K562 (cell line): ENCODE results near the gene MRPL38. TPM values are rescaled to one million over a fixed set of nuclear protein-coding genes. Genes with fewer than 3 reads are reported as not detected.

Experiments
- BRD9 ChIP-seq: fragments of 450-650 bp; IDR thresholded peaks from 2 replicates; pipeline ENCODE4 v1.6.1; 2018; ENCODE audit warnings: low read depth; ENCODE audit not compliant: partially characterized antibody
- CREB1 ChIP-seq, 2 experiments: sonication (generic) in 1 of 2; formaldehyde crosslinking in 1 of 2; IDR thresholded peaks; 2 replicates each; pipeline versions ENCODE4 v1.6.1 to v1.8.0; 2012 to 2022; ENCODE audit warnings: inconsistent platforms in 1 of 2, mild to moderate bottlenecking in 1 of 2, missing genetic modification reagents in 1 of 2, moderate library complexity in 1 of 2
- EP300 ChIP-seq: IDR thresholded peaks from 2 replicates; pipeline ENCODE4 v1.6.1; 2012; ENCODE audit warnings: low read length, improper control_type of control experiment
- FOXJ2 ChIP-seq: fragments of 200-800 bp; sonication (Bioruptor generic); IDR thresholded peaks from 2 replicates; pipeline ENCODE4 v1.6.1; 2016; ENCODE audit warnings: missing genetic modification characterization, missing compliant biosample characterization
- HDAC8 ChIP-seq: fragments of 450-650 bp; IDR thresholded peaks from 2 replicates; pipeline ENCODE4 v1.6.1; 2016; ENCODE audit warnings: mild to moderate bottlenecking, missing genetic modification characterization, moderate library complexity, missing compliant biosample characterization
- HEY1 ChIP-seq: fragments of 250-450 bp; sonication (Bioruptor Pico); IDR thresholded peaks from 2 replicates; pipeline ENCODE4 v1.5.0; 2020; ENCODE audit warnings: mild to moderate bottlenecking, moderate library complexity, borderline replicate concordance
- LEF1 ChIP-seq: fragments of 450-650 bp; IDR thresholded peaks from 2 replicates; pipeline ENCODE4 v1.6.1; 2016; ENCODE audit warnings: mild to moderate bottlenecking
- MAFF ChIP-seq: IDR thresholded peaks from 2 replicates; pipeline ENCODE4 v1.6.1; 2012; ENCODE audit warnings: low read length, improper control_type of control experiment
- MYC ChIP-seq, 2 experiments: fragments of 250-450 bp in 1 of 2; sonication (Bioruptor Pico) in 1 of 2; IDR thresholded peaks; 2 replicates each; pipeline versions ENCODE4 v1.5.1 to v1.6.1; 2012 to 2021; ENCODE audit warnings: low read depth in 2 of 2, borderline replicate concordance in 1 of 2, improper control_type of control experiment in 1 of 2, low read length in 1 of 2, mild to moderate bottlenecking in 1 of 2, moderate library complexity in 1 of 2
- NR4A1 ChIP-seq, 2 experiments: fragments of 250-450 bp in 1 of 2; fragments of 450-650 bp in 1 of 2; sonication (Bioruptor Pico) in 1 of 2; IDR thresholded peaks; 2 replicates each; pipeline versions ENCODE4 v1.4.0 to v1.6.1; 2016 to 2020; ENCODE audit warnings: mild to moderate bottlenecking in 2 of 2, missing compliant biosample characterization in 1 of 2, missing genetic modification characterization in 1 of 2, moderate library complexity in 1 of 2
- PML ChIP-seq: IDR thresholded peaks from 2 replicates; pipeline ENCODE4 v1.6.1; 2012; ENCODE audit warnings: low read length, inconsistent platforms
- XRCC5 ChIP-seq: fragments of 200-400 bp; formaldehyde crosslinking; IDR thresholded peaks from 2 replicates; pipeline ENCODE4 v1.6.1; 2017; ENCODE audit warnings: low read depth, mild to moderate bottlenecking, low read length
- ZKSCAN1 ChIP-seq: fragments of 150-350 bp; IDR thresholded peaks from 2 replicates; pipeline ENCODE4 v1.6.1; 2016; ENCODE audit warnings: low read depth, low read length
- ZNF143 ChIP-seq: sonication (generic); formaldehyde crosslinking; IDR thresholded peaks from 2 replicates; pipeline ENCODE4 v1.9.0; 2022; ENCODE audit warnings: mild to moderate bottlenecking, missing genetic modification reagents
- ZNF175 ChIP-seq: fragments of 200-800 bp; sonication (Bioruptor generic); IDR thresholded peaks from 2 replicates; pipeline ENCODE4 v1.6.1; 2016; ENCODE audit warnings: low read depth, mild to moderate bottlenecking, missing genetic modification characterization, missing compliant biosample characterization
- ZNF274 ChIP-seq: IDR thresholded peaks from 2 replicates; pipeline ENCODE4 v1.6.1; 2011; ENCODE audit warnings: low read depth, mild to moderate bottlenecking, low read length, moderate library complexity, borderline replicate concordance
- ZNF408 ChIP-seq: fragments of 250-450 bp; sonication (Bioruptor Pico); IDR thresholded peaks from 2 replicates; pipeline ENCODE4 v1.4.0; 2020; ENCODE audit warnings: low read depth, mild to moderate bottlenecking, moderate library complexity
- polyA plus RNA-seq, 8 experiments: library from polyadenylated mRNA; depleted of rRNA in 4 of 8; stranded (reverse) in 5 of 8; unstranded in 3 of 8; fragments of >200 nt; fragmentation: Nextera tagmentation in 2 of 8; fragmentation: Illumina TruSeq in 1 of 8; extraction: Ambion mirVana in 2 of 8; extraction: Trizol in 1 of 8; gene quantifications; 2 replicates each; pipeline versions ENCODE4 v1.2.1 to v1.2.3, GENCODE V29; 2011 to 2014; ENCODE audit warnings: inconsistent platforms in 1 of 8, missing spikeins in 1 of 8
- total RNA-seq, 7 experiments: library from RNA; depleted of rRNA in 6 of 7; stranded (reverse); fragments of >200 nt in 6 of 7; fragmentation: Illumina TruSeq in 2 of 7; extraction: Trizol in 2 of 7; gene quantifications; 2 replicates each; pipeline versions ENCODE4 v1.2.1 to v1.2.3, GENCODE V29; 2011 to 2021; ENCODE audit warnings: low replicate concordance in 1 of 7
- TF ChIP-seq, protein P1 (sequence below): fragments of 250-450 bp; sonication (Bioruptor Pico); IDR thresholded peaks from 2 replicates; pipeline ENCODE4 v1.5.0; 2021; ENCODE audit warnings: mild to moderate bottlenecking, borderline replicate concordance
- TF ChIP-seq, protein P2 (sequence below): fragments of 450-650 bp; formaldehyde crosslinking; conservative IDR thresholded peaks from 2 replicates; pipeline ENCODE4 v1.4.0; 2022; ENCODE audit warnings: mild to moderate bottlenecking, missing genetic modification characterization
- TF ChIP-seq, protein P3 (sequence below): sonication (generic); formaldehyde crosslinking; IDR thresholded peaks from 2 replicates; pipeline ENCODE4 v1.8.1; 2022; ENCODE audit warnings: missing genetic modification reagents
- TF ChIP-seq, protein P4 (sequence below): fragments of 450-650 bp; formaldehyde crosslinking; IDR thresholded peaks from 2 replicates; pipeline ENCODE4 v1.4.0; 2020; ENCODE audit warnings: mild to moderate bottlenecking, mixed read lengths

MRPL38 gene
- total and polyA plus RNA-seq, 9 of the 15 experiments (the other 6 are each of a cell fraction or from before 2014, with no cell fraction given) = 4.5 to 154 (median 48.5) TPM

DNA sequence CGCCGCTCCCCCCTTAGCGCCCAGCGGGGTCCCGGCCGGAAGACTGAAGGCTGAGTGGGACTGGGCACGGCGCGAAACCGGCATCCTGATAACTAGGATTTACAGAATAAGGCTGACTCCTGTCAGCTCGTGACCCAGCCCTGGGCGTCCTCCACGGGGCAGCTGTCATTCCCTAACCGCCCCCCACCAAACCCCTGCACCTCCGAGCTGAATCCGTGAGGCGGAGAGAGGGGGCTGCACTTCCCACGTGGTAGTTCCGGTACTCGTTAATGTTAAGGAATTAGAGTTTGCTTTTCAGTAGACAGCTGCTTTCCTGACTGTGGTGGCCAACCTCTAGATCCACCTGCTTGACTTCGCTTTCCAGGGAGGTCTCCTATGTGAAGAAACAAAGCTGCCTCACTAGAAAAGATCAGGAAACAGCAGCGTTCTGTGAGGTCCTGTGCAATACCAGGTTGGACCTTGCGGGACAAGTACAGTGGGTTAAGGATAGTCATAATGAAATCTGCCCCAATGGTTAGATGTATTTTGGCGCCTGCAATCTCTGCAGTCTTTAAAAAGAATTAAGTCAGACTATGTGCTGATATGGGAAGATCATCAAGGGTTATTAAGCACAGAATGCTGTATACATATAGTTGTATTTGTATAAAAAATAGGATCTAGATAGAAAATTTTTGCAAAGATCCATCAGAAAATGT, 48.5 kb downstream of the MRPL38 start (continued):
- TF ChIP-seq, protein P1, sequence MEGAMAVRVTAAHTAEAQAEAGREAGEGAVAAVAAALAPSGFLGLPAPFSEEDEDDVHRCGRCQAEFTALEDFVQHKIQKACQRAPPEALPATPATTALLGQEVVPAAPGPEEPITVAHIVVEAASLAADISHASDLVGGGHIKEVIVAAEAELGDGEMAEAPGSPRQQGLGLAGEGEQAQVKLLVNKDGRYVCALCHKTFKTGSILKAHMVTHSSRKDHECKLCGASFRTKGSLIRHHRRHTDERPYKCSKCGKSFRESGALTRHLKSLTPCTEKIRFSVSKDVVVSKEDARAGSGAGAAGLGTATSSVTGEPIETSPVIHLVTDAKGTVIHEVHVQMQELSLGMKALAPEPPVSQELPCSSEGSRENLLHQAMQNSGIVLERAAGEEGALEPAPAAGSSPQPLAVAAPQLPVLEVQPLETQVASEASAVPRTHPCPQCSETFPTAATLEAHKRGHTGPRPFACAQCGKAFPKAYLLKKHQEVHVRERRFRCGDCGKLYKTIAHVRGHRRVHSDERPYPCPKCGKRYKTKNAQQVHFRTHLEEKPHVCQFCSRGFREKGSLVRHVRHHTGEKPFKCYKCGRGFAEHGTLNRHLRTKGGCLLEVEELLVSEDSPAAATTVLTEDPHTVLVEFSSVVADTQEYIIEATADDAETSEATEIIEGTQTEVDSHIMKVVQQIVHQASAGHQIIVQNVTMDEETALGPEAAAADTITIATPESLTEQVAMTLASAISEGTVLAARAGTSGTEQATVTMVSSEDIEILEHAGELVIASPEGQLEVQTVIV = no peak
- TF ChIP-seq CREB1 (IDR thresholded peaks at IDR 0.05) (no peak), CREB1 (CRISPR knock-in tag; IDR thresholded peaks at IDR 0.05) (no peak; the same call in 1 of the 2 replicates), ZNF143 (no peak), NR4A1 (CRISPR knock-in tag; IDR thresholded peaks at IDR 0.05) (no peak), NR4A1 (tag; IDR thresholded peaks at IDR 0.05) (no peak), ZNF175 (CRISPR knock-in tag) (no peak), ZKSCAN1 (no peak), BRD9 (peak; percentile 32), FOXJ2 (no peak), EP300 (no peak; the same call in 1 of the 2 replicates), HDAC8 (tag) (no peak), XRCC5 (0 out of 2 replicates have a peak, but pooled peaks have one; percentile 4), MAFF (no peak), ZNF274 (no peak), MYC (IDR thresholded peaks at IDR 0.05; ENCODE audit: low read depth, low read length) (no peak; the same call in 1 of the 2 replicates), MYC (CRISPR knock-in tag; IDR thresholded peaks at IDR 0.05; ENCODE audit: borderline replicate concordance, low read depth) (peak; percentile 54; the same call in 1 of the 2 replicates), LEF1 (no peak), PML (0 out of 2 replicates have a peak, but pooled peaks have one; percentile 4), ZNF408 (CRISPR knock-in tag) (no peak), HEY1 (no peak)
- TF ChIP-seq, protein P2, sequence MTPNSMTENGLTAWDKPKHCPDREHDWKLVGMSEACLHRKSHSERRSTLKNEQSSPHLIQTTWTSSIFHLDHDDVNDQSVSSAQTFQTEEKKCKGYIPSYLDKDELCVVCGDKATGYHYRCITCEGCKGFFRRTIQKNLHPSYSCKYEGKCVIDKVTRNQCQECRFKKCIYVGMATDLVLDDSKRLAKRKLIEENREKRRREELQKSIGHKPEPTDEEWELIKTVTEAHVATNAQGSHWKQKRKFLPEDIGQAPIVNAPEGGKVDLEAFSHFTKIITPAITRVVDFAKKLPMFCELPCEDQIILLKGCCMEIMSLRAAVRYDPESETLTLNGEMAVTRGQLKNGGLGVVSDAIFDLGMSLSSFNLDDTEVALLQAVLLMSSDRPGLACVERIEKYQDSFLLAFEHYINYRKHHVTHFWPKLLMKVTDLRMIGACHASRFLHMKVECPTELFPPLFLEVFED (CRISPR knock-in tag) = no peak
- TF ChIP-seq, protein P3, sequence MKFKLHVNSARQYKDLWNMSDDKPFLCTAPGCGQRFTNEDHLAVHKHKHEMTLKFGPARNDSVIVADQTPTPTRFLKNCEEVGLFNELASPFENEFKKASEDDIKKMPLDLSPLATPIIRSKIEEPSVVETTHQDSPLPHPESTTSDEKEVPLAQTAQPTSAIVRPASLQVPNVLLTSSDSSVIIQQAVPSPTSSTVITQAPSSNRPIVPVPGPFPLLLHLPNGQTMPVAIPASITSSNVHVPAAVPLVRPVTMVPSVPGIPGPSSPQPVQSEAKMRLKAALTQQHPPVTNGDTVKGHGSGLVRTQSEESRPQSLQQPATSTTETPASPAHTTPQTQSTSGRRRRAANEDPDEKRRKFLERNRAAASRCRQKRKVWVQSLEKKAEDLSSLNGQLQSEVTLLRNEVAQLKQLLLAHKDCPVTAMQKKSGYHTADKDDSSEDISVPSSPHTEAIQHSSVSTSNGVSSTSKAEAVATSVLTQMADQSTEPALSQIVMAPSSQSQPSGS (CRISPR knock-in tag) = no peak
- TF ChIP-seq, protein P4, sequence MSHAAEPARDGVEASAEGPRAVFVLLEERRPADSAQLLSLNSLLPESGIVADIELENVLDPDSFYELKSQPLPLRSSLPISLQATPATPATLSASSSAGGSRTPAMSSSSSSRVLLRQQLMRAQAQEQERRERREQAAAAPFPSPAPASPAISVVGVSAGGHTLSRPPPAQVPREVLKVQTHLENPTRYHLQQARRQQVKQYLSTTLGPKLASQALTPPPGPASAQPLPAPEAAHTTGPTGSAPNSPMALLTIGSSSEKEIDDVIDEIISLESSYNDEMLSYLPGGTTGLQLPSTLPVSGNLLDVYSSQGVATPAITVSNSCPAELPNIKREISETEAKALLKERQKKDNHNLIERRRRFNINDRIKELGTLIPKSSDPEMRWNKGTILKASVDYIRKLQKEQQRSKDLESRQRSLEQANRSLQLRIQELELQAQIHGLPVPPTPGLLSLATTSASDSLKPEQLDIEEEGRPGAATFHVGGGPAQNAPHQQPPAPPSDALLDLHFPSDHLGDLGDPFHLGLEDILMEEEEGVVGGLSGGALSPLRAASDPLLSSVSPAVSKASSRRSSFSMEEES (CRISPR knock-in tag) = no peak
